ENCODE results near the gene DMRTC1.
"Not testable (repeated sequence)": the region's sequence is repeated elsewhere in the genome, so short reads cannot be mapped to it uniquely, and the experiment has no call there.

- not testable (repeated sequence) for TF ChIP-seq CTCF (conservative IDR thresholded peaks at IDR 0.05 in 1 of 2, IDR thresholded peaks at IDR 0.05 in 1 of 2; ENCODE audit: extremely low read depth in 1 of 2, insufficient read depth in 1 of 2, low read depth in 1 of 2, low read length in 2 of 2); EZH2 (IDR thresholded peaks at IDR 0.05; ENCODE audit: borderline replicate concordance, low read length)
Measured at GRCh38 chrX:72943035-72943818, 410 bp downstream of the DMRTC1 start.
